ENCODE data around the gene E4F1. TPM values are rescaled to one million over a fixed set of nuclear protein-coding genes. Genes with fewer than 3 reads are reported as not detected.

E4F1 gene
- total and polyA plus RNA-seq, 2 of the 13 experiments (the other 11 are each of a cell fraction or from before 2014, with no cell fraction given), result 13.8 to 19.5 TPM

GRCh38 chr16:2267913-2268666 is 44.7 kb downstream of the E4F1 start, which contains the start of gene RNPS1 (continued):
- no peak for TF ChIP-seq ZNF850 (CRISPR knock-in tag; conservative IDR thresholded peaks at IDR 0.05)
- 0 out of 2 replicates have a peak, but pooled peaks have one; percentile 90 for TF ChIP-seq ZNF550 (CRISPR knock-in tag; IDR thresholded peaks at IDR 0.05; ENCODE audit: borderline replicate concordance)
- TF ChIP-seq ZBTB21 (CRISPR knock-in tag; IDR thresholded peaks at IDR 0.05), result peak; percentile 89
- TF ChIP-seq ZNF724P (CRISPR knock-in tag; IDR thresholded peaks at IDR 0.05; ENCODE audit: borderline replicate concordance), result 0 out of 2 replicates have a peak, but pooled peaks have one; percentile 28
- 0 out of 2 replicates have a peak, but pooled peaks have one; percentile 17 for TF ChIP-seq ZKSCAN5 (CRISPR knock-in tag; IDR thresholded peaks at IDR 0.05)
- no peak for TF ChIP-seq HDAC6 (IDR thresholded peaks at IDR 0.05; ENCODE audit: low read depth, low read length)
- TF ChIP-seq RCOR2 (CRISPR knock-in tag; IDR thresholded peaks at IDR 0.05), result no peak
- TF ChIP-seq HOXA9 (CRISPR knock-in tag; IDR thresholded peaks at IDR 0.05; ENCODE audit: borderline replicate concordance), result peak; percentile 92
- no peak; the same call in 1 of the 2 replicates for TF ChIP-seq DMTF1 (CRISPR knock-in tag; IDR thresholded peaks at IDR 0.05)
- TF ChIP-seq, protein P1, sequence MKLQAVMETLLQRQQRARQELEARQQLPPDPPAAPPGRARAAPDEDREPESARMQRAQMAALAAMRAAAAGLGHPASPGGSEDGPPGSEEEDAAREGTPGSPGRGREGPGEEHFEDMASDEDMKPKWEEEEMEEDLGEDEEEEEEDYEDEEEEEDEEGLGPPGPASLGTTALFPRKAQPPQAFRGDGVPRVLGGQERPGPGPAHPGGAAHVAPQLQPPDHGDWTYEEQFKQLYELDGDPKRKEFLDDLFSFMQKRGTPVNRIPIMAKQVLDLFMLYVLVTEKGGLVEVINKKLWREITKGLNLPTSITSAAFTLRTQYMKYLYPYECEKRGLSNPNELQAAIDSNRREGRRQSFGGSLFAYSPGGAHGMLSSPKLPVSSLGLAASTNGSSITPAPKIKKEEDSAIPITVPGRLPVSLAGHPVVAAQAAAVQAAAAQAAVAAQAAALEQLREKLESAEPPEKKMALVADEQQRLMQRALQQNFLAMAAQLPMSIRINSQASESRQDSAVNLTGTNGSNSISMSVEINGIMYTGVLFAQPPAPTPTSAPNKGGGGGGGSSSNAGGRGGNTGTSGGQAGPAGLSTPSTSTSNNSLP (IDR thresholded peaks at IDR 0.05; ENCODE audit: low read depth, low read length), result no peak
- TF ChIP-seq ZNF772 (CRISPR knock-in tag; IDR thresholded peaks at IDR 0.05), result peak; percentile 71; the same call in 1 of the 2 replicates
- no peak for TF ChIP-seq ZFYVE20 (CRISPR knock-in tag; IDR thresholded peaks at IDR 0.05; ENCODE audit: borderline replicate concordance, low read depth)
- TF ChIP-seq PLRG1 (conservative IDR thresholded peaks at IDR 0.05), result no peak
- no peak for TF ChIP-seq TCF7 (IDR thresholded peaks at IDR 0.05; ENCODE audit: low read depth)
- peak; percentile 75; the same call in 1 of the 2 replicates for TF ChIP-seq ZBTB7A (CRISPR knock-in tag; IDR thresholded peaks at IDR 0.05)
- TF ChIP-seq FOSL2 (CRISPR knock-in tag; IDR thresholded peaks at IDR 0.05), result peak; percentile 47; the same call in 1 of the 2 replicates
- TF ChIP-seq HDAC2 (CRISPR knock-in tag; IDR thresholded peaks at IDR 0.05), result peak; percentile 57; the same call in 1 of the 2 replicates
- peak; percentile 30; the same call in 1 of the 2 replicates for TF ChIP-seq FOXA3 (CRISPR knock-in tag; IDR thresholded peaks at IDR 0.05)
- TF ChIP-seq ZZZ3 (CRISPR knock-in tag; IDR thresholded peaks at IDR 0.05; ENCODE audit: borderline replicate concordance), result peak; percentile 99; the same call in 1 of the 2 replicates
- TF ChIP-seq, protein P2, sequence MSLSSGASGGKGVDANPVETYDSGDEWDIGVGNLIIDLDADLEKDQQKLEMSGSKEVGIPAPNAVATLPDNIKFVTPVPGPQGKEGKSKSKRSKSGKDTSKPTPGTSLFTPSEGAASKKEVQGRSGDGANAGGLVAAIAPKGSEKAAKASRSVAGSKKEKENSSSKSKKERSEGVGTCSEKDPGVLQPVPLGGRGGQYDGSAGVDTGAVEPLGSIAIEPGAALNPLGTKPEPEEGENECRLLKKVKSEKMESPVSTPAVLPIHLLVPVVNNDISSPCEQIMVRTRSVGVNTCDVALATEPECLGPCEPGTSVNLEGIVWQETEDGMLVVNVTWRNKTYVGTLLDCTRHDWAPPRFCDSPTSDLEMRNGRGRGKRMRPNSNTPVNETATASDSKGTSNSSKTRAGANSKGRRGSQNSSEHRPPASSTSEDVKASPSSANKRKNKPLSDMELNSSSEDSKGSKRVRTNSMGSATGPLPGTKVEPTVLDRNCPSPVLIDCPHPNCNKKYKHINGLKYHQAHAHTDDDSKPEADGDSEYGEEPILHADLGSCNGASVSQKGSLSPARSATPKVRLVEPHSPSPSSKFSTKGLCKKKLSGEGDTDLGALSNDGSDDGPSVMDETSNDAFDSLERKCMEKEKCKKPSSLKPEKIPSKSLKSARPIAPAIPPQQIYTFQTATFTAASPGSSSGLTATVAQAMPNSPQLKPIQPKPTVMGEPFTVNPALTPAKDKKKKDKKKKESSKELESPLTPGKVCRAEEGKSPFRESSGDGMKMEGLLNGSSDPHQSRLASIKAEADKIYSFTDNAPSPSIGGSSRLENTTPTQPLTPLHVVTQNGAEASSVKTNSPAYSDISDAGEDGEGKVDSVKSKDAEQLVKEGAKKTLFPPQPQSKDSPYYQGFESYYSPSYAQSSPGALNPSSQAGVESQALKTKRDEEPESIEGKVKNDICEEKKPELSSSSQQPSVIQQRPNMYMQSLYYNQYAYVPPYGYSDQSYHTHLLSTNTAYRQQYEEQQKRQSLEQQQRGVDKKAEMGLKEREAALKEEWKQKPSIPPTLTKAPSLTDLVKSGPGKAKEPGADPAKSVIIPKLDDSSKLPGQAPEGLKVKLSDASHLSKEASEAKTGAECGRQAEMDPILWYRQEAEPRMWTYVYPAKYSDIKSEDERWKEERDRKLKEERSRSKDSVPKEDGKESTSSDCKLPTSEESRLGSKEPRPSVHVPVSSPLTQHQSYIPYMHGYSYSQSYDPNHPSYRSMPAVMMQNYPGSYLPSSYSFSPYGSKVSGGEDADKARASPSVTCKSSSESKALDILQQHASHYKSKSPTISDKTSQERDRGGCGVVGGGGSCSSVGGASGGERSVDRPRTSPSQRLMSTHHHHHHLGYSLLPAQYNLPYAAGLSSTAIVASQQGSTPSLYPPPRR (CRISPR knock-in tag; IDR thresholded peaks at IDR 0.05; ENCODE audit: borderline replicate concordance), result peak; percentile 60; the same call in 1 of the 2 replicates
- no peak for TF ChIP-seq ZNF101 (CRISPR knock-in tag; IDR thresholded peaks at IDR 0.05; ENCODE audit: borderline replicate concordance, low read depth)
